Measurements from ENCODE around the gene GRIN2A.

GRIN2A gene

DNA sequence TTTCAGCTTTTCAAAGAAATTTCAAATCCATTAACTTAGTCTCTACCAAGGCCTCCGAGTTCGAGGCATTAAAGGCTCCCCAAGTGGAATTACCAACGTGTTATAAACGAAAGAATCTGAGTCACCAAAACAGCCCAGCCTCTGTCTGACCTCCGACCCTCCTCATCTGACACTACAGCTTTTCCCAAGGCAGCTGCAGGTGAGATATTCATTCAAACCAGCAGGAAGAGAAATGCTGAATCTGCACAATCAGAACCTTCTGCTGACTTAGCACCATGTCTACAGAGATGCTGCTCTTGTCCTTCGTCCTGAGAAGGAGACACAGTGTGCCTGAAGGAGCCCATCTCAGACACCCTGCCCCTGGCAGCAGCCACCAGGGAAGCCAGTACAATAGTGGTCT is 30.5 kb downstream of the GRIN2A start:
- Histone ChIP-seq H2AFZ (ENCODE audit: low read depth) (no peak overlapping the region), H3K36me3 (ENCODE audit: insufficient read depth) (no peaks in the 10 kb centered on the region), H3K4me2 (no peak overlapping the region), H3K27ac (no peak overlapping the region), H3K79me2 (ENCODE audit: insufficient read depth, low read depth) (no peaks in the 10 kb centered on the region), H3K9ac (no peak overlapping the region), H3K4me1 (ENCODE audit: low read depth, poor library complexity, severe bottlenecking) (no peaks in the 10 kb centered on the region), H3K27me3 (ENCODE audit: insufficient read depth, low read depth) (no peaks in the 10 kb centered on the region), H3K4me3 (IDR thresholded peaks at IDR 0.05; ENCODE audit: insufficient read depth, low read depth, low read length) (no peak overlapping the region), H4K20me1 (ENCODE audit: insufficient read depth) (no peaks in the 10 kb centered on the region)
- no peak for TF ChIP-seq CTCF (conservative IDR thresholded peaks at IDR 0.05; ENCODE audit: low read depth, low read length)

DNA sequence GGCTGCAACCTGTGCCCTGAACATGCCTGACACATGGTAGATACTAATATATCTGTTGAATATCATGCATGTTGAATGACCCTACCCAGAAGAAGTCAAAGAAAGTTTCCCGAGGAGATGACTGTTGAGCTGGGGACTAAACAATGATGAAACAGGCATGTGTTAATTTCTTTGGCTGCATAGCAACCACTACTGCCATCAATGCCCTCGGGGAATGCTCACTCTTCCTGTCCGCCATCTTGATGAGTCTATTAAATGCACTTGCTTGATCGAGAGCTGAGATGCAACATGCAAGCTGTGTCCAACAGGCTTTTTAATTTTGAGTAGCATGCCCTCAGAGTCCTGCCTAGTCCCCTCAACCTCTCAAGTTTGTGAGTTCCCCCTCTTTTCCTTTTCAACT is 31.3 kb downstream of the GRIN2A start:
- no peak overlapping the region for H3K4me2 ChIP-seq
- no peaks in the 10 kb centered on the region for H4K20me1 ChIP-seq (ENCODE audit: insufficient read depth)
- no peak overlapping the region for H3K4me3 ChIP-seq (IDR thresholded peaks at IDR 0.05; ENCODE audit: insufficient read depth, low read depth, low read length)
- no peaks in the 10 kb centered on the region for H3K79me2 ChIP-seq (ENCODE audit: insufficient read depth, low read depth)
- no peaks in the 10 kb centered on the region for H3K4me1 ChIP-seq (ENCODE audit: low read depth, poor library complexity, severe bottlenecking)
- no peaks in the 10 kb centered on the region for H3K36me3 ChIP-seq (ENCODE audit: insufficient read depth)
- H3K27me3 ChIP-seq (ENCODE audit: insufficient read depth, low read depth) = no peaks in the 10 kb centered on the region
- TF ChIP-seq CTCF (conservative IDR thresholded peaks at IDR 0.05; ENCODE audit: low read depth, low read length) = no peak
- H3K9ac ChIP-seq = no peak overlapping the region
- no peak overlapping the region for H2AFZ ChIP-seq (ENCODE audit: low read depth)
- no peak overlapping the region for H3K27ac ChIP-seq

DNA sequence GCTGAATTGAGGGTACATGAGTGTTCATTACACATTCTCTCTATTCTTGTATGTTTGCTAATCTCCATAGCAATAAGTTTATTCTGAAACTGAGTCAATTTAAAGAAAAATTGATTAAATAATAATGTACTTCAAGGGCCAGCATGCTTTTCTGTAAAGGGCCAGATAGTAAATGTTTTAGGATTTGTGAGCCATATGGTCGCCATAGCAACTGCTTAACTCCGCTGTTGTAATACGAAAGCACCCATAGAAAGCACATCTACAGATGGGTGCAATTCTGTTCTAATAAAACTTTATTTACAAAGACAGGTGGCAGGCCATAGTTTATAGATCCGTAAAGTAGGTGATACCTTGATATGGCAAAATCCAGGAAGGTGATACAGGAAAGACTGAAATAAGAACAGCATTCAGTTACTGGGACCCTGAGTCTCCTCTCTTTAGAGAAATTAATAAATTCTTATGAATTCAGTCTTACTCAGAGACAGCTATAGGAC is 36.6 kb downstream of the GRIN2A start:
- Histone ChIP-seq H3K4me1 (ENCODE audit: low read depth, poor library complexity, severe bottlenecking) (no peaks in the 10 kb centered on the region), H4K20me1 (ENCODE audit: insufficient read depth) (no peaks in the 10 kb centered on the region), H3K27me3 (ENCODE audit: insufficient read depth, low read depth) (no peaks in the 10 kb centered on the region), H3K79me2 (ENCODE audit: insufficient read depth, low read depth) (no peaks in the 10 kb centered on the region), H3K36me3 (ENCODE audit: insufficient read depth) (no peaks in the 10 kb centered on the region), H3K4me3 (IDR thresholded peaks at IDR 0.05; ENCODE audit: insufficient read depth, low read depth, low read length) (no peak overlapping the region), H3K27ac (no peak overlapping the region), H2AFZ (ENCODE audit: low read depth) (no peak overlapping the region), H3K4me2 (no peak overlapping the region), H3K9ac (no peak overlapping the region)
- TF ChIP-seq CTCF (conservative IDR thresholded peaks at IDR 0.05; ENCODE audit: low read depth, low read length) = no peak

DNA sequence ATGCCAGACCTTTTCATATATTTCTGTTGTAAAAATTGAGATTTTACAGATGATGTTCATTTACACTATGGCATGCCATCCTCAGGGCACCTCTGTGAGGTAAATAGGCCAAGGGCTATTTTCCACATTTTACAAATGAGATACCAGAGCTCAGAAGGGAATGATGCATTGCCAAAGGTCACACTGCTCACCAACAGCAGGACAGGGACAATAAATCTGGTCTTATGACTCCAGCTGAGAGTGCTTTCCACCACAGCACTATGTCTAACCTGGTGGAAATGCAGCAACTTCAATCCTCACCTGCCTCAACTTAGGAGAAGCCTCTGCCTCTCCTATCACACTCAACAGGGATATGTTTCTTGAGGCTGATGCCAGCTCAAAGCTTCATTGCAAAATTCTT is 40.6 kb downstream of the GRIN2A start:
- no peak overlapping the region for H2AFZ ChIP-seq (ENCODE audit: low read depth)
- H3K4me1 ChIP-seq (ENCODE audit: low read depth, poor library complexity, severe bottlenecking) = no peaks in the 10 kb centered on the region
- no peaks in the 10 kb centered on the region for H3K79me2 ChIP-seq (ENCODE audit: insufficient read depth, low read depth)
- no peaks in the 10 kb centered on the region for H4K20me1 ChIP-seq (ENCODE audit: insufficient read depth)
- H3K27ac ChIP-seq = no peak overlapping the region
- H3K27me3 ChIP-seq (ENCODE audit: insufficient read depth, low read depth) = no peaks in the 10 kb centered on the region
- no peak overlapping the region for H3K9ac ChIP-seq
- no peak overlapping the region for H3K4me2 ChIP-seq
- no peak overlapping the region for H3K4me3 ChIP-seq (IDR thresholded peaks at IDR 0.05; ENCODE audit: insufficient read depth, low read depth, low read length)
- no peak for TF ChIP-seq CTCF (conservative IDR thresholded peaks at IDR 0.05; ENCODE audit: low read depth, low read length)
- H3K36me3 ChIP-seq (ENCODE audit: insufficient read depth) = no peaks in the 10 kb centered on the region

All from KMS-11 (cell line).